Left ventricle myocardium superior (tissue), 1 donor: ENCODE measurements around the gene CBLL1. TPM values are rescaled to one million over a fixed set of nuclear protein-coding genes. Genes with fewer than 3 reads are reported as not detected.

Source experiments
- ATAC-seq: fragments of 200-7000 bp; cut with Tn5 transposase; one replicate; pipeline ENCODE4 v1.9.1; 2020; ENCODE audit warnings: mild to moderate bottlenecking, moderate library complexity
- DNase-seq: peaks from one replicate; pipeline ENCODE4 v3.0.0-alpha.2; 2020
- intact Hi-C: fragments of 100-400 bp; cut with micrococcal nuclease; formaldehyde crosslinking; loops from one replicate; pipeline ENCODE4 v1.11.0; 2022
- long read RNA-seq: library from polyadenylated mRNA; unstranded; transcript quantifications from one replicate; pipeline ENCODE4 v2.0.0, GENCODE V29; 2021
- total RNA-seq: library from RNA; stranded (reverse); fragmentation: NEBNext Ultra II Directional; extraction: Animal tissue kit (Norgen Biotek cat#: 25700); gene quantifications from one replicate; pipeline ENCODE4 v1.2.1, GENCODE V29; 2021
- donor health status: DM: no; HTN: yes; CAD: no; lungs with severe emphysema.

Gene CBLL1
- 24.8 TPM for total RNA-seq
- long read RNA-seq, full-length matches to known transcripts: 4 of 9 reads
- long read RNA-seq, partial matches to known transcripts: 1 of 9 reads
- long read RNA-seq, other reads (novel, unspliced or antisense): 4 of 9 reads

- intact Hi-C loops: loop anchor here (2.0 kb wide), 1 partner anchor 131 kb away; no protein-coding TSS in a partner anchor
- peak; percentile 99 for DNase-seq
Measured at GRCh38 chr7:107743567-107744344, at the start of gene CBLL1. Gene CBLL1 (plus strand): TSS chr7:107744142. CDS start chr7:107744164, 22 bp downstream.

DNA sequence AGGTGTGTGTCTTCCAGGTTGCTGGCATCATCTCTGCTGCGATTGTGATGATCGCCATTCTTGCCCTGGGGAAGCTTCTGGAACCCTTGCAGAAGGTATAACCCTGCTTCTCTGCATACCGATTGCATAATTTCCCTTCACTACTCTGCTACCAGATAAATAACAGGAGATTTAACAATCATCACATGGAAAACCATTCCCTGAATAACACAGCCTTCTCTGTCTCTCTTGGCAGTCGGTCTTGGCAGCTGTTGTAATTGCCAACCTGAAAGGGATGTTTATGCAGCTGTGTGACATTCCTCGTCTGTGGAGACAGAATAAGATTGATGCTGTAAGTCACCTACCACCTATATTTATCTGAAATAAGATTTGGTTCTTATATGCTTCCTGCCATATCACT, 49.6 kb upstream of the CBLL1 start:
- no peak for DNase-seq
- peak; percentile 66 for ATAC-seq
- intact Hi-C loops: no loop called here

More at GRCh38 chr7:107743567-107744344, at the start of gene CBLL1:
- peak; percentile 99 for ATAC-seq

GRCh38 chr7:107696330-107696946, 47.5 kb upstream of the CBLL1 start:
- intact Hi-C loops: no loop called here
- no peak for ATAC-seq
- no peak for DNase-seq

GRCh38 chr7:107697321-107698049, 46.5 kb upstream of the CBLL1 start:
- intact Hi-C loops: no loop called here
- peak; percentile 40 for ATAC-seq
- no peak for DNase-seq

GRCh38 chr7:107700570-107700969, 43.4 kb upstream of the CBLL1 start:
- DNase-seq (no peak), ATAC-seq (no peak)
- intact Hi-C loops: no loop called here

DNA sequence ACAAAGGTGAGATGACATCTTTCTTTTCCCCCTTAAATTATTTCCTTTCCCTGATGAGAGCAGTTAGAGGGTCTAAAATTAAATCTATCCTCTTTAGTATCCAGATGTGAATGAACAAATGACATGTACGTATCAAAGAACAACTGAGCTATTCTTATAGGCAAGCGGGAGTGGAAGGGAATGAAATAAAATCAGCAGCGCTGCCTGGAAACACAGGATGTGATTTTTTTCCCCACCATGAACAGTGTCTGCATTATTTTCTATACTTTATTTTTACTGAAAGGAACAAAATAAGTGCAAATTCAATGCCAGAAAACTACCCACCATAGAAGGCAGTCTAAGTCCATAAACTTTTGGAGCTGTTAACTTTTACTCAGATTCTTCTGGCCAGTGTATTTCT, 42.8 kb upstream of the CBLL1 start:
- DNase-seq: no peak
- no peak for ATAC-seq

GRCh38 chr7:107703219-107703618, 40.7 kb upstream of the CBLL1 start:
- DNase-seq (no peak), ATAC-seq (peak; percentile 45)
- intact Hi-C loops: no loop called here

More for the DNA sequence above, 42.8 kb upstream of the CBLL1 start:
- intact Hi-C loops: no loop called here

- intact Hi-C loops: no loop called here
- no peak for DNase-seq
- ATAC-seq: peak; percentile 48
Measured at GRCh38 chr7:107703872-107704271, 40.1 kb upstream of the CBLL1 start.

DNA sequence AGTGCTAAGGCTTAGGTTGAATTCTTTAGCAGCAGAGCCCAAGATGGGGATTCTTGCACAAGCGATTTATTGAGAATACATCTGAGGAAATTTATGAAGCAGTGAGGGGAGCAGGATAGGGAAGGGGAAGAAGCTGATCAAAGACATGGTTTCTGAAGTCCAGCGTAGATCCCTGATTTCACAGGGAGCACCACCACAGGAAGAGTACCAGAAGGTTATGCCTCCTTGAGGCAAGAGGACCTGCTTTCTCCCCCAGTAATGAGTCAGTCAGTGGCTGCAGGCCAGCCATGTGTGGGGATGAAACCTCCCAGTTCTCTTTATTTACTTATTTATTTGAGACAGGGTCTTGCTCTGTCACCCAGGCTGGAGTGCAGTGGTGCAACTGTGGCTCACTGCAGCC, 35.0 kb upstream of the CBLL1 start:
- ATAC-seq: no peak
- intact Hi-C loops: no loop called here

DNA sequence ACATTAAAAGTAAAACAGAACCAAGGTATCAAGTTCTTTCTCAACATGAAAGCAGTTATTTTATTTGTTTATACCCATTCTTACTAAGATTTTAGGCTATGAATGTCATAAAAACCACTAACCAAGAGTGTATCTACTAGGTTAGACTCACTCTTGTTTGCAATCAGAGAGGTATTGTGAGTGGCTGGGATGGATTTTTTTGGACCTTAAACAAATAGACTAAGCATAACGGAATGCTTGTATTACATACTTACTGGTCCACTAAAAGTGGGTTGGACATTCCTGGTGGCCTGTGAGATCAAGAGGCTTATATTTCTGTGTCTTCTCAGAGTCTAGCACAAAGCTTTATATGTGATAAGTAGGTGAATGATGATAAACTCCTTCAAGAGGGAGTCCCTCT, 32.6 kb upstream of the CBLL1 start:
- intact Hi-C loops: no loop called here
- ATAC-seq: no peak
- DNase-seq: no peak

More for the DNA sequence above, 35.0 kb upstream of the CBLL1 start:
- DNase-seq: no peak

GRCh38 chr7:107712025-107712424, 31.9 kb upstream of the CBLL1 start:
- ATAC-seq (no peak), DNase-seq (no peak)
- intact Hi-C loops: no loop called here

- intact Hi-C loops: no loop called here
- ATAC-seq: no peak
Measured at GRCh38 chr7:107712896-107713295, 31.0 kb upstream of the CBLL1 start.

GRCh38 chr7:107715531-107715930, 28.4 kb upstream of the CBLL1 start:
- no peak for ATAC-seq
- intact Hi-C loops: no loop called here

More at GRCh38 chr7:107712896-107713295, 31.0 kb upstream of the CBLL1 start:
- no peak for DNase-seq

DNA sequence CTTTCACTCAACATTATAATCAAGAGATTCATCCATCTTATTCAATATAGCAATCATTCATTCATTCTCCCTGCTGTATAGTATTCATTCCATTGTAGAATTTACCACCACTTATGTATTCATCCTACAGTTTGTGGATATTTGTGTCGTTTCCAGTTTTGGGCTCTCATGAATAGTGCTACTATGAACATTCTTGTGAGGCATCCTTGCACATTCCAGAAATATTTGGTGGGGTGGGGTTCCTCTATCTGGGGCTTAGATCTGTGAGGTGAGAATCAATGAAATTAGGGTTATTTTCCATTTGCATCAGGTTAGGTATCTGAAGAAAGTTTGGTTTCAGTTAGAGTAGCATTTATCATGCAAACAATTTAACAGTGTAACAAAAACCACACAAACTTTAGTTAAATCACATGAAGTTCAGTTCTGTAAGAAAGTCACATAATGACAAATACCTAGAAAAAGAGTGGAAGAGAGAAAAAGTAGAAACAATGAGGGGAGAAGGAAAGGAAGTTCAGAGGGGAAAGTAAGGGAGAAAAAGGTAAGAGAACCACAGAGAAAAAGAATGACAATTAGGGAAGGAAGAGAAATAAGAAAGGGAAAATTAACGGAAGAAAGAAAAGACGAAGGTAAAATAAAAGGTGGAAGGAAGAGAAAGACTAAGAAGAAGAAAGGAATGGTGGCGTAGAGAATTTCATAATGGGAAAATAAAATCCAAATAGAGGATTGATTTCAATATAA, 25.3 kb upstream of the CBLL1 start:
- no peak for ATAC-seq
- DNase-seq: no peak
- intact Hi-C loops: no loop called here

More at GRCh38 chr7:107715531-107715930, 28.4 kb upstream of the CBLL1 start:
- DNase-seq: no peak

DNA sequence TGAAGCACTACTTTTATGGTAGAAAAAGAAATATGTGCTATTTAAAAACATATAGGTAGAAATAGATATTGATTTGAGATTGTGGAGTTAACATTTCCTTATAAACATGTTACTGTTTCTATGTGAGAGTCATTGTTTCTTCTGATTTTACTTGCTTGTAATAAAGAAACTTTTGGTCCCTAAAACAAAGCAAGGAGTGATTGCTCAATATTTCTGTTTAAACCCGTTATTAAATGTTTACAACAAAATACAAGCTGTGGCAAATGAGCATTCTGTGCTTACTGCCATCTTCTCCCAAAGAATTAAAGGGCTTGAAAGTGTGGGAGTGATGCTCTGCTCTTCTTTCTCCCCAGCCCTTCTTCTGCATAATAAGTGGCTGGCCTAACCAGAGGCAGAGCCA, 22.7 kb upstream of the CBLL1 start:
- no peak for DNase-seq
- intact Hi-C loops: loop anchor here (10.0 kb wide), 1 partner anchor 516 kb away; no protein-coding TSS in a partner anchor
- no peak for ATAC-seq

DNA sequence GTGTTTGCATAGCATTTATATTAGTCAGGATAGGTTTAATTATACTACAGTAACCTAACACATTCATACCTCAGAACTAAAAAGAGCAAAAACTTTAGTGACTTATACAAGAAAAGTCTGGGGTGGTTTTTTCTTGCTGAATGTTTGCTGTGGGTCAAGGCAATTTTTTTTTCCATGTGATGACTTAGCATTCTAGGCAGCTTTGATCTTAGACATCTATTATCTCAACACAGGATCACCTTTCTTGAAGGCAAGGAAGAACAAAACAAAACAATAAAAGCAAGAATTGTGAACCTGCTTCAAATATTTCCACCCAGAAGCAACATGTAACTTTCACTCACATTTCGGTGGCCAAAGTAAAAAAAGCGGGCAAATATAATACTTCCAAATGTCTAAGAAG, 20.7 kb upstream of the CBLL1 start:
- no peak for DNase-seq
- intact Hi-C loops: loop anchor here (10.0 kb wide), 1 partner anchor 518 kb away; no protein-coding TSS in a partner anchor
- no peak for ATAC-seq

DNA sequence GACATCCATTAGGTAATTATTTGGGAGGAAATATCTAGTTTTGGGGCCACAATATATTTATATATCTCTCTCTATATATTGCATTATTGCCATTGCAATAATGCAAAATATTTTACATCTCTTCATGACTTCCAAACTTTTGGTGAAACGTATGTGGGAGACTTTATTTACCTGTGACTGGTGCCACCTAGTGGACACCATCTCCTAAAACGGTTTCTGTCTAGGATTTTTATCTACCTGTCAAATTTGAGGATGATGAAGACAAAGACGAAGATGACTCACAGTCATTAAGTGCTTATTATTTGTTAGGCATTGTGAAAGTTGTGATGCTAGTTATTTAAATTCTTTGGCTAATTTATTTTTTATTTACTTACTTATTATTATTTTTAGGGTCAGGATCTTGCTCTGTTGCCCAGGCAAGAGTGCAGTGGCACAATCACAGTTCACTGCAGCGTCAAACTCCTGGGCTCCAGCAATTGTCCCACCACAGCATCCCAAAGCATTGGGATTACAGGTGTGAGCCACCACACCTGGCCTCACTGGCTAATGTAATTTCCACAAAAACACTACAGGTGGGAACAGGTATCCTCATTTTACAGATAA, 18.7 kb upstream of the CBLL1 start:
- ATAC-seq: no peak
- intact Hi-C loops: loop anchor here (2.0 to 10.0 kb wide), 2 partner anchors 262 to 520 kb away; no protein-coding TSS in a partner anchor
- no peak for DNase-seq

GRCh38 chr7:107726356-107727130, 17.4 kb upstream of the CBLL1 start:
- DNase-seq (no peak), ATAC-seq (no peak)
- intact Hi-C loops: loop anchor here (10.0 kb wide), 1 partner anchor 522 kb away; no protein-coding TSS in a partner anchor
